NOMO-1 (cell line): ENCODE measurements around the gene RNASEH1.

ENCODE experiments used
- DNase-seq, 2 experiments: peaks; one replicate each; lab custom pipeline; 2025; ENCODE audit not compliant: unreplicated experiment in 2 of 2; lab: John Stamatoyannopoulos, UW

Gene RNASEH1

GRCh38 chr2:3558205-3559014, at the start of gene RNASEH1:
Gene RNASEH1, minus strand, starts transcription at chr2:3558333. Its CDS starts 73 bp downstream, at chr2:3558260.
- peak; percentile 97 to 98 for DNase-seq

- DNase-seq: no peak
These were observed 48.5 kb upstream of the RNASEH1 start for GRCh38 chr2:3606370-3607201.

GRCh38 chr2:3606028-3606369, 47.9 kb upstream of the RNASEH1 start:
- DNase-seq: no peak

- DNase-seq: no peak
These were observed 47.1 kb upstream of the RNASEH1 start for GRCh38 chr2:3604991-3605961.

GRCh38 chr2:3604207-3604877, 46.2 kb upstream of the RNASEH1 start:
- DNase-seq: no peak

- no peak for DNase-seq
These were observed 45.5 kb upstream of the RNASEH1 start for GRCh38 chr2:3603536-3604206.

- DNase-seq: no peak
These were observed 44.6 kb upstream of the RNASEH1 start for GRCh38 chr2:3602553-3603339.

- no peak for DNase-seq
These were observed 43.6 kb upstream of the RNASEH1 start for GRCh38 chr2:3601561-3602271.

- no peak for DNase-seq
These were observed 42.2 kb upstream of the RNASEH1 start for GRCh38 chr2:3600256-3600855.

GRCh38 chr2:3598912-3599854, 41.0 kb upstream of the RNASEH1 start:
- DNase-seq: no peak

- DNase-seq: no peak
These were observed 40.2 kb upstream of the RNASEH1 start for GRCh38 chr2:3598197-3598910.

- no peak for DNase-seq
These were observed 39.4 kb upstream of the RNASEH1 start for GRCh38 chr2:3597567-3597966.

- DNase-seq: no peak
These were observed 38.8 kb upstream of the RNASEH1 start for GRCh38 chr2:3596901-3597417.

- no peak for DNase-seq
These were observed 37.9 kb upstream of the RNASEH1 start for GRCh38 chr2:3595985-3596384.

GRCh38 chr2:3595404-3595803, 37.3 kb upstream of the RNASEH1 start:
- DNase-seq: no peak
